ENCODE measurements around the gene STH.

Gene STH

GRCh38 chr17:46044989-46045388 lies 45.9 kb downstream of the STH start:
- no peak for DNase-seq (ENCODE audit: low read depth, low spot score)

- no peak for DNase-seq (ENCODE audit: low read depth, low spot score)
These were observed 46.6 kb downstream of the STH start for GRCh38 chr17:46045639-46046038.

DNA sequence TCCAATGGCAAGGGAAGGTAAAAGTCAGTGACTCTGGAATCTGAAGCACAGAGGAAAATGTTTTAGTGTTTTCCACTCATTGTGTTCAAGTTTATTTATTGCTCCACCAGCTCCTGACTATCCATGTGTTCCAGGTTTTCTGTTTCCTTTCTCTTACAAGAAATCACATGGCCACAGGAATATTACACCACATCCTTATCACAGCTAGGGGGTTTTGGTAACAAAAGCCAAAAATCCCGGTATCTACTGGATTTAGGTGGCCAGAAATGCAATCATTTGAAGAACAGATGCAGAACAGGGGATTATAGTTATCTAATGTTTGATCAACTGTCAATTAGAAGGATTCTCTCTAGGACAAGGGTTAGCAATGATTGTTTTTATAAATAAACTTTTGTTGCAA lies 47.9 kb downstream of the STH start:
- DNase-seq (ENCODE audit: low read depth, low spot score) = no peak

DNA sequence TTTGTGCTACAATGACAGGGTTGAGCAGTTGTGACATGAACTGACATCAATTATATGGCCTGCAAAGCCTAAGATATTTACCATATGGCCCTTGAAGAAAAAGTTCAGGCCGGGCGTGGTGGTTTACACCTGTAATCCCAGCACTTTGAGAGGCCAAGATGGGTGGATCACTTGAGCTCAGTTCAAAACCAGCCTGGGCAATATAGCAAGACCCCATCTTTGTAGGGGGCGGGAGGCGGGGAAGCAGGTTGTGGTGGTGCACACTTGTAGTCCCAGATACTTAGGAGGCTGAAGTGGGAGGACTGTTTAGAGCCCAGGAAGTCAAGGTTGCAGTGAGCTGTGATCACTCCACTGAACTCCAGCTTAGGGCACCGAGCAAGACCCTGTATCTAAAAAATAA lies 48.3 kb downstream of the STH start:
- DNase-seq (ENCODE audit: low read depth, low spot score) = no peak

GRCh38 chr17:46047856-46048255 lies 48.8 kb downstream of the STH start:
- no peak for DNase-seq (ENCODE audit: low read depth, low spot score)
